Activated naive CD8-positive, alpha-beta T cell treated with anti-CD3 and anti-CD28 coated beads, Interleukin-2, amount 50 U/mL, for 24 hours (primary cell): ENCODE measurements around the gene HYDIN.

Source experiments
- ATAC-seq: fragments of 150-1000 bp; cut with Tn5 transposase; one replicate; pipeline ENCODE4 v1.10.0; 2021
- DNase-seq: peaks from one replicate; pipeline ENCODE4 v3.0.0; 2021
- H3K27ac Mint-ChIP-seq: one replicate; pipeline ENCODE4 v1.8.0; 2021; ENCODE audit warnings: mild to moderate bottlenecking, mixed read lengths
- H3K27me3 Mint-ChIP-seq: one replicate; pipeline ENCODE4 v1.8.0; 2021; ENCODE audit warnings: mixed read lengths
- H3K36me3 Mint-ChIP-seq: one replicate; pipeline ENCODE4 v1.8.0; 2021; ENCODE audit warnings: low read depth, mixed read lengths
- H3K4me1 Mint-ChIP-seq: one replicate; pipeline ENCODE4 v1.8.0; 2021; ENCODE audit warnings: mixed read lengths
- H3K4me3 Mint-ChIP-seq: one replicate; pipeline ENCODE4 v1.8.0; 2021; ENCODE audit warnings: mild to moderate bottlenecking, moderate library complexity, mixed read lengths
- H3K9me3 Mint-ChIP-seq: one replicate; pipeline ENCODE4 v1.8.0; 2021; ENCODE audit warnings: mixed read lengths

Gene HYDIN

GRCh38 chr16:70795296-70795912, 435.1 kb downstream of the HYDIN start:
- H3K4me1 Mint-ChIP-seq, result peaks cover 18% of the 10 kb centered on the region
- no peaks in the 10 kb centered on the region for H3K9me3 Mint-ChIP-seq
- H3K27me3 Mint-ChIP-seq, result no peaks in the 10 kb centered on the region
- H3K4me3 Mint-ChIP-seq, result no peak overlapping the region
- no peak for ATAC-seq
- H3K27ac Mint-ChIP-seq, result no peak overlapping the region
- no peaks in the 10 kb centered on the region for H3K36me3 Mint-ChIP-seq
- DNase-seq, result no peak

- H3K36me3 Mint-ChIP-seq, result no peaks in the 10 kb centered on the region
- no peak overlapping the region for H3K4me3 Mint-ChIP-seq
- ATAC-seq (no peak), DNase-seq (no peak)
- no peaks in the 10 kb centered on the region for H3K27me3 Mint-ChIP-seq
- H3K4me1 Mint-ChIP-seq, result peaks cover 5% of the 10 kb centered on the region
- H3K27ac Mint-ChIP-seq, result no peak overlapping the region
- H3K9me3 Mint-ChIP-seq, result no peaks in the 10 kb centered on the region
Observed at GRCh38 chr16:70793851-70794502, 436.5 kb downstream of the HYDIN start.

GRCh38 chr16:70790815-70791214, 439.7 kb downstream of the HYDIN start:
- Mint-ChIP-seq H3K36me3 (no peaks in the 10 kb centered on the region), H3K27ac (no peak overlapping the region), H3K4me3 (no peak overlapping the region), H3K4me1 (no peaks in the 10 kb centered on the region), H3K9me3 (no peaks in the 10 kb centered on the region), H3K27me3 (no peaks in the 10 kb centered on the region)
- DNase-seq (no peak), ATAC-seq (no peak)

GRCh38 chr16:70789595-70790447, 440.7 kb downstream of the HYDIN start:
- H3K27ac Mint-ChIP-seq, result no peak overlapping the region

GRCh38 chr16:70788668-70789594, 441.6 kb downstream of the HYDIN start:
- peaks cover 8% of the 10 kb centered on the region for H3K36me3 Mint-ChIP-seq
- ATAC-seq (no peak), DNase-seq (no peak)
- no peak overlapping the region for H3K27ac Mint-ChIP-seq
- no peak overlapping the region for H3K4me3 Mint-ChIP-seq
- H3K9me3 Mint-ChIP-seq, result no peaks in the 10 kb centered on the region
- no peaks in the 10 kb centered on the region for H3K4me1 Mint-ChIP-seq
- no peaks in the 10 kb centered on the region for H3K27me3 Mint-ChIP-seq

More at GRCh38 chr16:70789595-70790447, 440.7 kb downstream of the HYDIN start:
- Mint-ChIP-seq H3K9me3 (no peaks in the 10 kb centered on the region), H3K4me3 (no peak overlapping the region), H3K27me3 (no peaks in the 10 kb centered on the region), H3K36me3 (no peaks in the 10 kb centered on the region), H3K4me1 (no peaks in the 10 kb centered on the region)
- DNase-seq (no peak), ATAC-seq (no peak)

DNA sequence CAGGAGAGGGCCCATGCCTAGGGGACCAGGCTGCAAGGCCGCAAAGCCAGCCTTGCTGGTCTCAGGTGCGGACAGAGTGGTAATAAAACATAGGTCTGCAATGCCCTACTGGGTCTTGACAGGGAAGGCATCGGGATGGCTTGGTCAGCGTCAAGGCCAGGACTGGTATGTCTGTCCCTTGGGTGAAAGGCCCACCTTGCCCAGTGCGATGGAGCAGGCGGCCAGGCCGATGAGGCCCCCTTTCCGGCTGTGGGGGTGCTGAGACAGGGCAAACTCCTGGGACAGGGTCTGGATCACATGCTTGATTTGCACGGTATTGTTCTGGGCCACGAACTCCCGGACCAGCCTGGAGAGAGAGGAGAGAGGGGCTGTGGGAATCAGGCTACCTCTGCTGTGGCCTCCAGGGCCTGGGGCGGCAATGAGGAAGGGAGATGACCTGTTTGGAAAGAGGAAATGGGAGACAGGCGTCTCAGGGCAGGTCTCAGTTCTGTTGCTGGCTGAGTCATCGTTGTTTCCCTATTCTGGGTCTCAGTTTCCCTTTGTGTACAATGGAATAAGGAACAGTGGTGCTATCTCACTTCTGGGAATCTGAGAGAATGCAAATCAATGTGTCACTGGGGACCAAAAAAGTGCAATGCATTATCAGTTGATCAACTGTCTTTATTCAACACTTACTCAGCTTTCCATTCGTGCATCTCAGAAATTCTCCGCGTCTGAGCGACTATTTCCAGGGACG, 444.3 kb downstream of the HYDIN start:
- Mint-ChIP-seq H3K4me1 (no peaks in the 10 kb centered on the region), H3K27me3 (no peaks in the 10 kb centered on the region), H3K9me3 (no peaks in the 10 kb centered on the region), H3K36me3 (peaks cover 31% of the 10 kb centered on the region), H3K4me3 (no peak overlapping the region), H3K27ac (no peak overlapping the region)
- ATAC-seq (peak; percentile 4), DNase-seq (no peak)

GRCh38 chr16:70784692-70785555, 445.6 kb downstream of the HYDIN start:
- H3K36me3 Mint-ChIP-seq, result peaks cover 39% of the 10 kb centered on the region
- H3K9me3 Mint-ChIP-seq, result no peaks in the 10 kb centered on the region
- DNase-seq (no peak), ATAC-seq (no peak)
- no peak overlapping the region for H3K27ac Mint-ChIP-seq
- H3K27me3 Mint-ChIP-seq, result no peaks in the 10 kb centered on the region
- no peak overlapping the region for H3K4me3 Mint-ChIP-seq
- no peaks in the 10 kb centered on the region for H3K4me1 Mint-ChIP-seq

- no peaks in the 10 kb centered on the region for H3K4me1 Mint-ChIP-seq
- H3K36me3 Mint-ChIP-seq, result peaks cover 43% of the 10 kb centered on the region
- DNase-seq, result no peak
- no peak overlapping the region for H3K27ac Mint-ChIP-seq
- H3K9me3 Mint-ChIP-seq, result no peaks in the 10 kb centered on the region
- H3K4me3 Mint-ChIP-seq, result no peak overlapping the region
- no peaks in the 10 kb centered on the region for H3K27me3 Mint-ChIP-seq
- ATAC-seq, result no peak
Observed at GRCh38 chr16:70782237-70782636, 448.3 kb downstream of the HYDIN start.

DNA sequence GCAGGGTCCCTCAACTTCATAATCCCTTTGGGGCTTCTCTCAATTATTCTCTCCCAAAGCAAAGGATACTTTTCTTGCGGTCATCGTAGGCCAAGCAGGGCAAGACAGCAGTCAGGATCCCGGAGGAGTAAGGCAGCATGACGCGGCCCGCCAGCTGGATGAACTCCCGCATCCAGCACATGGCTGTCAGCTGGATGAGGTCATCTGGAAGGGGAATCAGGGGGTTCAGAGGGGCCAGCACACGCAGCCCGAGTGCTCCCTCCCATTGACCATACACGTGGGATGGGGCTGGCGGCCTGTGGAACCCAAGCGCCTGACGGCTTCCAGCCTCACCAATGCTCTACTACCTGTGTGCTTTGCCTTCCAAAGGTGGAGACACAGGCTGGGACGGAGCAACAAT, 448.7 kb downstream of the HYDIN start:
- Mint-ChIP-seq H3K27ac (no peak overlapping the region), H3K4me3 (no peak overlapping the region), H3K9me3 (no peaks in the 10 kb centered on the region), H3K4me1 (no peaks in the 10 kb centered on the region), H3K36me3 (peaks cover 46% of the 10 kb centered on the region), H3K27me3 (no peaks in the 10 kb centered on the region)
- DNase-seq, result no peak
- no peak for ATAC-seq

DNA sequence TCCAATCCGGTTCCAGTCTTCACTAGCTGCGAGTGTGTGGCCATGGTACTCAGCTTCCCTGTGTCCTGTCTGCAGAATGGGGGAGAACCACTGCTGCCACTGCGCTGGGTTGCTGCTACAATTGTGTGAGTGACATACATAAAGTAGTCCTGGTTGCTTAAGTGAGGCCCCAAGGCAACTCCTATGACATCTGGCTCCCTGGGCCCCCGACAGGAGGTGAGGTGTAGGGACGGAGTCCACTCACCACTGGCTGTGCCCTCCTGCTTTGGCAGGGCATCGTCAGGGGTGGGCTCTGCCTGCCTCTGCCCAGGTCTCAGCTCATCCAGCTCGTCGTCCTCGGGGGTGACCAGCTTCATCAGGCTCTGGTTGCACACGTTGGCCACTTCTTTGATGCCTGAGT, 450.0 kb downstream of the HYDIN start:
- peaks cover 48% of the 10 kb centered on the region for H3K36me3 Mint-ChIP-seq
- ATAC-seq (no peak), DNase-seq (no peak)
- H3K4me3 Mint-ChIP-seq, result no peak overlapping the region
- no peaks in the 10 kb centered on the region for H3K27me3 Mint-ChIP-seq
- H3K4me1 Mint-ChIP-seq, result no peaks in the 10 kb centered on the region
- H3K27ac Mint-ChIP-seq, result no peak overlapping the region
- H3K9me3 Mint-ChIP-seq, result no peaks in the 10 kb centered on the region

- no peaks in the 10 kb centered on the region for H3K4me1 Mint-ChIP-seq
- H3K4me3 Mint-ChIP-seq, result no peak overlapping the region
- no peaks in the 10 kb centered on the region for H3K9me3 Mint-ChIP-seq
- DNase-seq (no peak), ATAC-seq (no peak)
- H3K27me3 Mint-ChIP-seq, result no peaks in the 10 kb centered on the region
- no peak overlapping the region for H3K27ac Mint-ChIP-seq
- peaks cover 47% of the 10 kb centered on the region for H3K36me3 Mint-ChIP-seq
Observed at GRCh38 chr16:70779361-70779760, 451.2 kb downstream of the HYDIN start.

DNA sequence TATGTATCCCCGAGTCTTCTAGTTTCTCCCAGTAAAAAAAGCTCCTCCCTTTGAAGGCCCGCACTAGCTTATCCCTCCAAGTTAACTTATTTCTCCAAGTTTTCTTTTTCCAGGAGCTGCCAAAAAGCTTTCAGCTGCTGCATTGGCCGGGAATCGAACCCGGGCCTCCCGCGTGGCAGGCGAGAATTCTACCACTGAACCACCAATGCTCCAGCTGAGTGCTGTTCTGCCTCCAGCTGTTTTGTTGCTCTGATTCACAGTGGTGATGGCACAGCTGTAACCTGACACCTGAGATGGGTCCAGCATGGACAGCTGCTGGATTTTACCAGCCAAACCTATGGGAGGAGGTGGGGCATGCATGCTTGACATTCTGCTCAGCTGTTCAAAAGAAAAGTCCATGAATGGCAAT, 451.6 kb downstream of the HYDIN start:
- DNase-seq (no peak), ATAC-seq (no peak)
- no peak overlapping the region for H3K4me3 Mint-ChIP-seq
- no peaks in the 10 kb centered on the region for H3K27me3 Mint-ChIP-seq
- H3K27ac Mint-ChIP-seq, result no peak overlapping the region
- H3K36me3 Mint-ChIP-seq, result peaks cover 44% of the 10 kb centered on the region
- no peaks in the 10 kb centered on the region for H3K9me3 Mint-ChIP-seq
- H3K4me1 Mint-ChIP-seq, result no peaks in the 10 kb centered on the region

DNA sequence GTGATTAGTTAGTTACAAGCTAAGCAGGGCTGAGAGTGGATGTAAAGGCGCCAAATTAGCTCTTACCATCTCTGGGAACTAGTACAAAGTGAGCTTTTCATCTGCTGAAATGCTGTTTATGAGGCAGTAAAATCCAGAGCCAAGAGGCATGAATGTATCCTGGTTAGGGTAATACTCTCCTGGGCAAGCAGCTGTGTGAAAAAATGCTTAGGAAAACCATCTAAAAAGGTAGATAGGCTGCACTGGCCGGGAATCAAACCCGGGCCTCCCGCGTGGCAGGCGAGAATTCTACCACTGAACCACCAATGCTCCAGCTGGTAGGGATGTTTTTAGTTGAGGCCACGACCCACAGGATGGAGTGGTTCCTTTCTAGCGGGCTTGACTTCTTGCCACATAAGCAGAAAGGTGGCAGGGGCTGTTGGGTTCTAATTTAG, 452.5 kb downstream of the HYDIN start:
- ATAC-seq, result no peak
- Mint-ChIP-seq H3K36me3 (peaks cover 37% of the 10 kb centered on the region), H3K4me3 (no peak overlapping the region), H3K9me3 (no peaks in the 10 kb centered on the region), H3K27me3 (no peaks in the 10 kb centered on the region), H3K4me1 (no peaks in the 10 kb centered on the region), H3K27ac (no peak overlapping the region)
- DNase-seq, result no peak
